Smooth muscle cell (in vitro differentiated cells): ENCODE measurements around the gene C16orf46. TPM values are rescaled to one million over a fixed set of nuclear protein-coding genes. Genes with fewer than 3 reads are reported as not detected.

Experiments used
- DNase-seq: peaks from one replicate; lab custom pipeline; 2025; ENCODE audit not compliant: unreplicated experiment; lab: John Stamatoyannopoulos, UW
- H2AFZ ChIP-seq: fragments of 200-600 bp; sonication (generic); 2 replicates; pipeline ENCODE4 v1.6.0; 2016; ENCODE audit warnings: antibody characterized with exemption, low read depth, mild to moderate bottlenecking
- H3F3A ChIP-seq: fragments of 200-600 bp; sonication (generic); 2 replicates; pipeline ENCODE4 v1.6.0; 2017; ENCODE audit warnings: antibody characterized with exemption, low read depth
- H3K27ac ChIP-seq: fragments of 200-600 bp; sonication (generic); 2 replicates; pipeline ENCODE4 v1.5.1; 2016; ENCODE audit warnings: low read depth, mild to moderate bottlenecking
- H3K27me3 ChIP-seq: fragments of 200-600 bp; sonication (generic); 2 replicates; pipeline ENCODE4 v1.6.1; 2016; ENCODE audit warnings: low read depth, mild to moderate bottlenecking
- H3K36me3 ChIP-seq: fragments of 200-600 bp; sonication (generic); 2 replicates; pipeline ENCODE4 v1.5.1; 2016; ENCODE audit warnings: low read depth
- H3K4me1 ChIP-seq: fragments of 200-600 bp; sonication (generic); 2 replicates; pipeline ENCODE4 v1.5.1; 2016; ENCODE audit warnings: low read depth
- H3K4me2 ChIP-seq: fragments of 200-600 bp; sonication (generic); 2 replicates; pipeline ENCODE4 v1.6.0; 2016; ENCODE audit warnings: mild to moderate bottlenecking
- H3K4me3 ChIP-seq: fragments of 200-600 bp; sonication (generic); 2 replicates; pipeline ENCODE4 v1.5.1; 2016; ENCODE audit warnings: mild to moderate bottlenecking
- H3K79me2 ChIP-seq: fragments of 200-600 bp; sonication (generic); 2 replicates; pipeline ENCODE4 v1.6.0; 2016; ENCODE audit warnings: low read depth, mild to moderate bottlenecking
- H3K9ac ChIP-seq: fragments of 200-600 bp; sonication (generic); 2 replicates; pipeline ENCODE4 v1.6.0; 2016; ENCODE audit warnings: low read depth
- H3K9me3 ChIP-seq: fragments of 200-600 bp; sonication (generic); replicated peaks from 2 replicates; pipeline ENCODE4 v1.5.1; 2016; ENCODE audit warnings: low read depth
- H4K20me1 ChIP-seq: fragments of 200-600 bp; sonication (generic); 2 replicates; pipeline ENCODE4 v1.6.0; 2016; ENCODE audit warnings: low read depth
- WGBS: methylation state at CpG from one replicate; pipeline ENCODE4 v1.1.7; 2016; ENCODE audit warnings: low lambda C conversion rate; 5-methylcytosine and 5-hydroxymethylcytosine counted together
- polyA plus RNA-seq: library from polyadenylated mRNA; unstranded; fragments of >200 nt; fragmentation: Nextera tagmentation; extraction: Ambion mirVana; gene quantifications from 2 replicates; pipeline ENCODE4 v1.2.1, GENCODE V29; 2016
- total RNA-seq: library from RNA; depleted of rRNA; stranded (reverse); fragments of >200 nt; gene quantifications from 2 replicates; pipeline ENCODE4 v1.2.3, GENCODE V29; 2014
- TF ChIP-seq, protein P1 (sequence below): fragments of 200-600 bp; sonication (generic); IDR thresholded peaks from 2 replicates; pipeline ENCODE4 v1.5.1; 2017; ENCODE audit warnings: borderline replicate concordance, mild to moderate bottlenecking, antibody characterized with exemption; ENCODE audit not compliant: insufficient read depth, poor library complexity, severe bottlenecking

C16orf46 gene
- total and polyA plus RNA-seq, 2 experiments from 2014 or later = 0.76 to 1.1 TPM

DNA sequence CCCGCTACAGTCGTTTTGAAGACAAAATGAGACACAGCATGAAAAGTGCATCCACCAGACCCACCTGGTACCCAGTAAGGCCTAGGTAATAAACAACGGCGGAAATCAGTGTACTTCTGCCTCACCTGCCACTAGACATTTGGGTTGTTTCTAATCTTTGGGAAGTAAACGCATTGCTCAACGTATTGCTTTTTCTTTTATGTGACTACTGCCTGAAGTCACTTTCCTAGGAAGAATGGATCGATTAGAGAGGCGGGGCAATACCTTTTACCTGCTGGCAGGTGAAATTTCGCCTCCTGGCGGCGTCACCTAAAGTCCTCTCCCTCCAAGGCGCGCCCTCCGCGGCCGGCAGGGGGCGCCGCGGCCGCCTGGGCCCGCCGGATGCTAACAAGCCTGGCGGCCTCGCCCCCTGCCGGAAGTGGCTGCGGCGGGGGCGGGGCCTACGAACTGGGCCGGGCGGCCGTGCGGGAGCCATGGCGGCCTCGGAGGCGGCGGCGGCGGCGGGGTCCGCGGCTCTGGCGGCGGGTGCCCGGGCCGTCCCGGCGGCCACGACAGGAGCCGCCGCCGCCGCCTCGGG is 41.6 kb downstream of the C16orf46 start, which contains the start of gene ATMIN:
Gene ATMIN, plus strand, starts transcription at position 445 of the 577 bp plus-strand sequence. Its CDS starts 29 bp downstream, at position 474.
- peak within 1 kb of the TSS; percentile 92 for H3K4me3 ChIP-seq
- H3K9me3 ChIP-seq = no peaks in the 10 kb centered on the region
- peaks cover 10% of the 10 kb centered on the region for H3K4me1 ChIP-seq
- H3K4me2 ChIP-seq = peak within 1 kb of the TSS; percentile 87
- H3K27me3 ChIP-seq = no peaks in the 10 kb centered on the region
- H3K27ac ChIP-seq = peak within 1 kb of the TSS; percentile 1
- DNase-seq = peak; percentile 49
- WGBS = 9% methylated on average over 40 of the region's 54 CpGs
- H3K36me3 ChIP-seq = no peaks in the 10 kb centered on the region
- TF ChIP-seq, protein P1, sequence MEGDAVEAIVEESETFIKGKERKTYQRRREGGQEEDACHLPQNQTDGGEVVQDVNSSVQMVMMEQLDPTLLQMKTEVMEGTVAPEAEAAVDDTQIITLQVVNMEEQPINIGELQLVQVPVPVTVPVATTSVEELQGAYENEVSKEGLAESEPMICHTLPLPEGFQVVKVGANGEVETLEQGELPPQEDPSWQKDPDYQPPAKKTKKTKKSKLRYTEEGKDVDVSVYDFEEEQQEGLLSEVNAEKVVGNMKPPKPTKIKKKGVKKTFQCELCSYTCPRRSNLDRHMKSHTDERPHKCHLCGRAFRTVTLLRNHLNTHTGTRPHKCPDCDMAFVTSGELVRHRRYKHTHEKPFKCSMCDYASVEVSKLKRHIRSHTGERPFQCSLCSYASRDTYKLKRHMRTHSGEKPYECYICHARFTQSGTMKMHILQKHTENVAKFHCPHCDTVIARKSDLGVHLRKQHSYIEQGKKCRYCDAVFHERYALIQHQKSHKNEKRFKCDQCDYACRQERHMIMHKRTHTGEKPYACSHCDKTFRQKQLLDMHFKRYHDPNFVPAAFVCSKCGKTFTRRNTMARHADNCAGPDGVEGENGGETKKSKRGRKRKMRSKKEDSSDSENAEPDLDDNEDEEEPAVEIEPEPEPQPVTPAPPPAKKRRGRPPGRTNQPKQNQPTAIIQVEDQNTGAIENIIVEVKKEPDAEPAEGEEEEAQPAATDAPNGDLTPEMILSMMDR = peak; percentile 98
- peak within 1 kb of the TSS; percentile 85 for H2AFZ ChIP-seq
- H3F3A ChIP-seq = no peaks in the 10 kb centered on the region
- peaks cover 35% of the 10 kb centered on the region for H4K20me1 ChIP-seq
- peaks cover 35% of the 10 kb centered on the region for H3K79me2 ChIP-seq
- H3K9ac ChIP-seq = peak within 1 kb of the TSS; percentile 81

DNA sequence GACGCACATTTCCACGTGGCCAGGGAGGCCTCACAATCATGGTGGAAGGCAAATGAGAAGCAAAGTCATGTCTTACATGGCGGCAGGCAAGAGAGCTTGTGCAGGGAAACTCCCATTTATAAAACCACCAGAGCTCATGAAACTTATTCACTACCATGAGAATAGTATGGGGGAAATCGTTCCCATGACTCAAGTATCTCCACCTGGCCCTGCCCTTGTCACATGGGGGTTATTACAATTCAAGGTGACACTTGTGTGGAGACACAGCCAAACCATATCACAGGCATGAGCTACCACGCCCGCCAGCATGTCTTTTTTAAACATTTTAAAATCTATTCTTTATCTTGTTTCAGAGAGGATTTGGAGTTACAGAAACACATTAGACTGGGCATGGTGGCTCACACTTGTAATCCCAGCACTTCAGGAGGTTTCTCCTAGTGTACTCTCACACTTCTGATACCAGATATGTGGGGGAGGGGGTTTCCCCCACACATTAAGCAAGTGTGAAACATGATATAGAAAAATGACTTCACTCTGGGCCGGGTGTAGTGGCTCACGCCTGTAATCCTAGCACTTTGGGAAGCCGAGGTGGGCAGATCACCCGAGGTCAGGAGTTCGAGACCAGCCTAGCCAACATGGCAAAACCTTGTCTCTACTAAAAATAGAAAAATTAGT is 47.0 kb downstream of the C16orf46 start:
- no peak overlapping the region for H3K4me3 ChIP-seq
- no peak for DNase-seq
- no peaks in the 10 kb centered on the region for H3F3A ChIP-seq
- no peaks in the 10 kb centered on the region for H3K79me2 ChIP-seq
- H4K20me1 ChIP-seq = no peaks in the 10 kb centered on the region
- H2AFZ ChIP-seq = no peak overlapping the region
- WGBS = 96% methylated on average over 11 of the region's 11 CpGs
- H3K36me3 ChIP-seq = no peaks in the 10 kb centered on the region
- no peaks in the 10 kb centered on the region for H3K27me3 ChIP-seq
- H3K4me1 ChIP-seq = no peaks in the 10 kb centered on the region
- no peaks in the 10 kb centered on the region for H3K9me3 ChIP-seq
- TF ChIP-seq, protein P1 = no peak
- H3K4me2 ChIP-seq = no peak overlapping the region
- no peak overlapping the region for H3K9ac ChIP-seq
- H3K27ac ChIP-seq = no peak overlapping the region

DNA sequence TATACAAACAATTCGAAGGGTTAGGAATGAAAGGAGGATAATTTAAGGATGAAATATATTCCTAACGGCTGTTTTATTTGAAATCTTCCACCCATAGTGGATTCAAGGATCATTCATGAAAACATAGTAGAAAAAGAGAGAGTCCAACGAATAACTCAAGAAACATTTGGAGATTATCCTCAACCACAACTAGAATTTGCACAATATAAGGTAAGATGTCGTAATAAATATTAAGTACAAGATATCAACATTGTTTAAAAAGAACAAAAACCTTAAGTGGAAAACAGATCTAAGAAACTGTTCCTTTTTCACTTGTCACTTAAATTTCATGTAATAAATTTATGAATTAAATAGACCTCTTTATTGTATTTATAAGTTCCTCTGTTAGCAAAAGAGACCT is 50.6 kb downstream of the C16orf46 start:
- WGBS = 95% methylated on average over 4 of the region's 4 CpGs
- no peaks in the 10 kb centered on the region for H3K27me3 ChIP-seq
- no peaks in the 10 kb centered on the region for H3F3A ChIP-seq
- no peaks in the 10 kb centered on the region for H4K20me1 ChIP-seq
- no peak overlapping the region for H3K27ac ChIP-seq
- H3K9ac ChIP-seq = no peak overlapping the region
- TF ChIP-seq, protein P1 = no peak
- H3K4me2 ChIP-seq = no peak overlapping the region
- no peak overlapping the region for H3K4me3 ChIP-seq
- no peaks in the 10 kb centered on the region for H3K9me3 ChIP-seq
- peaks cover 5% of the 10 kb centered on the region for H3K36me3 ChIP-seq
- H3K4me1 ChIP-seq = no peaks in the 10 kb centered on the region
- no peaks in the 10 kb centered on the region for H3K79me2 ChIP-seq
- DNase-seq = no peak
- H2AFZ ChIP-seq = no peak overlapping the region
